Adrenal gland (tissue), 12 donors: Measurements from ENCODE around the gene TFPT. TPM values are rescaled to one million over a fixed set of nuclear protein-coding genes. Genes with fewer than 3 reads are reported as not detected.
A peak's percentile ranks its signal among the peaks of the same experiment; 100 is the strongest.

Experiments used
- DNase-seq, 7 donors: peaks; one replicate each; pipeline ENCODE4 v3.0.0-alpha.2; 2019 to 2020
- H3K27ac ChIP-seq, 5 donors: fragments of 200-600 bp; sonication (generic) in 4 of 5; 1 replicate in 3 of 5; 2 replicates in 2 of 5; pipeline versions ENCODE4 v1.5.1 to v1.8.0; 2016 to 2020; ENCODE audit warnings: mild to moderate bottlenecking in 1 of 5
- H3K27me3 ChIP-seq: fragments of 200-600 bp; 2 replicates; pipeline ENCODE4 v1.8.0; 2021
- H3K36me3 ChIP-seq, 2 donors: fragments of 200-600 bp; replicated peaks in 1 of 2; 1 replicate in 1 of 2; 2 replicates in 1 of 2; pipeline versions ENCODE4 v1.5.1 to v1.8.0; 2018 to 2022
- H3K4me1 ChIP-seq, 2 donors: fragments of 200-600 bp; replicated peaks in 1 of 2; 1 replicate in 1 of 2; 2 replicates in 1 of 2; pipeline versions ENCODE4 v1.5.1 to v1.8.0; 2018 to 2021
- H3K4me3 ChIP-seq, 4 donors: fragments of 200-600 bp; sonication (generic) in 3 of 4; one replicate each; pipeline ENCODE4 v1.5.1; 2016 to 2018
- H3K9me3 ChIP-seq, 3 donors: fragments of 200-600 bp; sonication (generic) in 1 of 3; replicated peaks in 1 of 3; 1 replicate in 2 of 3; 2 replicates in 1 of 3; pipeline versions ENCODE4 v1.5.1 to v1.8.0; 2016 to 2021
- POLR2A ChIP-seq, 2 donors: fragments of 450-650 bp; IDR thresholded peaks; one replicate each; pipeline ENCODE4 v1.6.1; 2017; ENCODE audit warnings: antibody characterized with exemption in 2 of 2, mild to moderate bottlenecking in 2 of 2, moderate library complexity in 1 of 2
- WGBS, 4 donors: extraction: QIAGEN DNeasy Blood & Tissue Kit in 2 of 4; methylation state at CpG; one replicate each; pipeline versions ENCODE4 v1.1.5 to v1.1.7; 2013 to 2017; 5-methylcytosine and 5-hydroxymethylcytosine counted together
- intact Hi-C, 2 donors: fragments of 100-400 bp; cut with DNase I; formaldehyde crosslinking; loops; one replicate each; pipeline versions ENCODE4 v1.14.1 to v1.15.0; 2022 to 2023
- polyA plus RNA-seq, 3 donors: library from polyadenylated mRNA; stranded (reverse); fragments of 200-250 nt in 2 of 3; fragments of 350-450 nt in 1 of 3; fragmentation: Illumina TruSeq in 1 of 3; extraction: RNeasy Lipid Tissue Mini Kit (QIAGEN cat#74804) in 1 of 3; gene quantifications; one replicate each; pipeline ENCODE4 v1.2.3, GENCODE V29; 2013 to 2014
- total RNA-seq, 9 donors: library from RNA; depleted of rRNA in 4 of 9; stranded (reverse); fragments of >200 nt in 4 of 9; fragments of 120-200 nt in 1 of 9; fragmentation: NEBNext Ultra II Directional in 1 of 9; extraction: Animal tissue kit (Norgen Biotek cat#: 25700) in 1 of 9; gene quantifications; one replicate each; pipeline versions ENCODE4 v1.1.0 to v1.2.4, GENCODE V29; 2013 to 2023
- TF ChIP-seq, protein P1 (sequence below), 6 experiments: fragments of 450-650 bp in 4 of 6; fragments of 200-600 bp in 2 of 6; sonication (generic) in 1 of 6; IDR thresholded peaks; 1 replicate in 5 of 6; 2 replicates in 1 of 6; pipeline versions ENCODE4 v1.5.1 to v1.8.0; 2016 to 2021; ENCODE audit warnings: antibody characterized with exemption in 6 of 6, mild to moderate bottlenecking in 2 of 6, moderate library complexity in 1 of 6
- donor health status: healthy with polysubstance abuse.
- donor health status: Bipolar disorder and iron deficiency.
- donor health status: DM: yes; HTN: yes; CAD: no.
- donor health status: DM: no; HTN: no; CAD: no.
- donor health status: DM: no; HTN: no; CAD: no.
- donor health status: DM: yes; HTN: yes; CAD: no.

TFPT gene
- total and polyA plus RNA-seq, 12 donors: 11.4 to 58.6 (median 24.6) TPM

DNA sequence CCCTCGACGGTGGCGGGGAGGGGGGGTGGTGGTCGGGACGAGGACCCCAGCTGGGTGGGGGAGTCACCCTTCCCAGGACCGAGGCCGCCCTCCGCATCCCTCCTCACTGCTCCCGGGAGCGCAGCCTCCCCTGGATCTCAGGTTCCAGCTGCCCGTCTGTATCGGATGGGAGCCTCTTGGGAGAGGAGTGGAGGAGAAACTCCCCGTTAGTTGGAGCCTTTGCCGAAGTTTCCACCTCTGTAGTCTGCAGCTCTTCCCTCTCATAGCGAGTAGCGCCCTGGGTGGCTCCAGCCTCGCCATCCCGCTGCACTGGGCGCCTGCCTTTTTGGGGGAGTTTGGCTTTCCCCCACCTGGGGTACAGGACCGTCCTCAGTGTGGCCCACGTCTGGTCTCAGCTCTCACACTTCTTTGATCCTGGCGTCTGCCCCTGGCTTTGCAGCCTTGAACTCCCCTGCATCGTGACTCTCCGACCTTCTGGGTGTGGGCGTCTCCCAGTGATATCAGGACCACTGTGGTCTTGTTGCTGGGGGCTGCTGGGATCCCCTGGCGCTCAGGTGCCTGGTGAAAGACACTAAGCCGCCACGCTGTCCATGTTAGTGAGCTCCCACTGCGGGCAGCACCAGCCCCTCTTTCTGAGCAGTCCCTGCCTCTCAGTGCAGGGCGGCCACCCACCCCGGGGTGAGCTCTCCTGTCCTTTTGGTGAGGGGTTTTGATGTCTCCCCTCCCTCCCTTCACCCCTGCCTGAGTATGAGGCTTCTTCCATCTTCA, 23.2 kb upstream of the TFPT start:
- intact Hi-C loops: no loop called here
- Histone ChIP-seq H3K27me3 (no peaks in the 10 kb centered on the region), H3K36me3 (peaks cover 0 to 13% of the 10 kb centered on the region in 2 donors), H3K9me3 (no peaks in the 10 kb centered on the region), H3K4me3 (peak overlapping the region in 3 of 4 donors; percentile 21 to 100 (median 84)), H3K4me1 (peaks cover 21 to 39% of the 10 kb centered on the region in 2 donors), H3K27ac (peak overlapping the region in 3 of 5 donors; percentile 93 to 99 (median 94))
- 17 to 20% (median 19%) methylated on average over 12 to 31 of the region's 31 CpGs for WGBS, 4 donors
- TF ChIP-seq, protein P1, sequence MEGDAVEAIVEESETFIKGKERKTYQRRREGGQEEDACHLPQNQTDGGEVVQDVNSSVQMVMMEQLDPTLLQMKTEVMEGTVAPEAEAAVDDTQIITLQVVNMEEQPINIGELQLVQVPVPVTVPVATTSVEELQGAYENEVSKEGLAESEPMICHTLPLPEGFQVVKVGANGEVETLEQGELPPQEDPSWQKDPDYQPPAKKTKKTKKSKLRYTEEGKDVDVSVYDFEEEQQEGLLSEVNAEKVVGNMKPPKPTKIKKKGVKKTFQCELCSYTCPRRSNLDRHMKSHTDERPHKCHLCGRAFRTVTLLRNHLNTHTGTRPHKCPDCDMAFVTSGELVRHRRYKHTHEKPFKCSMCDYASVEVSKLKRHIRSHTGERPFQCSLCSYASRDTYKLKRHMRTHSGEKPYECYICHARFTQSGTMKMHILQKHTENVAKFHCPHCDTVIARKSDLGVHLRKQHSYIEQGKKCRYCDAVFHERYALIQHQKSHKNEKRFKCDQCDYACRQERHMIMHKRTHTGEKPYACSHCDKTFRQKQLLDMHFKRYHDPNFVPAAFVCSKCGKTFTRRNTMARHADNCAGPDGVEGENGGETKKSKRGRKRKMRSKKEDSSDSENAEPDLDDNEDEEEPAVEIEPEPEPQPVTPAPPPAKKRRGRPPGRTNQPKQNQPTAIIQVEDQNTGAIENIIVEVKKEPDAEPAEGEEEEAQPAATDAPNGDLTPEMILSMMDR (IDR thresholded peaks at IDR 0.05): no peak
- no peak for TF ChIP-seq POLR2A (IDR thresholded peaks at IDR 0.05)
- peak in 2 of 7 donors; percentile 26 to 52 for DNase-seq

DNA sequence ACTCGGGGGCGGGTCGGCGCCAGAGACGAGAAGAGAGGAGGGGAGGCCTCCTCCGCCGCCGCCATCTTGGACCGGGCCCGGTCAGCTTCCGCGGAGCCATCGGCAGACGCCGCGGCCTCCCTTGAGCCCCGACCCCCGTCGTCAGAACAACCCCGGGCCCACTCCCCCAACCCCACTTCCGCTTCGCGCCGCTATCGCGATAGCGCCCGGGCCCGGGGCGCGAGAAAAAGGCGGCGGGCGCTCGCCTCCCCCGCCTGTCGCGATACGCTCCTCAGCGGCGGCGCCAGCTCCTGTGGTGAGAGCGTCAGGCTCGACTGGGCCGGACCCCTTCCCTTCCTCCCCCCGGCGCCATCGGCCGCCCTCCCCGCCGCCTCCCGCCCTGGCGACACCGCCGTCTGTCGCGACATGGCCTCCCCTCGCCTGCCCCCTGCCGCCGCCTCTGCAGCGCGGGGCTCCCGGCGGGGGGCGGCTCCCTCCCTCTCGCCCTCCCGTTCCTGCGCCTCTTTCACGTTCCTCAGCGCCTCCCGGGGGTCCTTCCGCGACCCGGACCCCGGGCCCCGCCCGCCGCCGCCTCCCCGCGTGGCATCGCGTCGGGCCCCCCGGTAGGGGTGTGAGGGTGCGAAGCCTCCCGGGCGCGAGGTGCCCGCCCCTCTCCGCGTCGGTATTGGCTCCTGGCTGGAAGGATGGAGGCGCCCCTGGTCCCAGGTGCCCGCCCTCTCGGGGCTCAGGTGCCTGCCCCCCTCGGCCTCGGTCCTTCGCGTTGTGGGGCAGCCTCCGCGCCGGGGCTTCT, 22.4 kb upstream of the TFPT start, which contains the start of gene CNOT3:
Gene CNOT3, plus strand, starts transcription at position 64 of the 790 bp plus-strand sequence. CDS start 5,217 bp downstream, outside the sequence.
- 0 to 2% (median 0%) methylated on average over 12 to 101 of the region's 103 CpGs for WGBS, 4 donors

DNA sequence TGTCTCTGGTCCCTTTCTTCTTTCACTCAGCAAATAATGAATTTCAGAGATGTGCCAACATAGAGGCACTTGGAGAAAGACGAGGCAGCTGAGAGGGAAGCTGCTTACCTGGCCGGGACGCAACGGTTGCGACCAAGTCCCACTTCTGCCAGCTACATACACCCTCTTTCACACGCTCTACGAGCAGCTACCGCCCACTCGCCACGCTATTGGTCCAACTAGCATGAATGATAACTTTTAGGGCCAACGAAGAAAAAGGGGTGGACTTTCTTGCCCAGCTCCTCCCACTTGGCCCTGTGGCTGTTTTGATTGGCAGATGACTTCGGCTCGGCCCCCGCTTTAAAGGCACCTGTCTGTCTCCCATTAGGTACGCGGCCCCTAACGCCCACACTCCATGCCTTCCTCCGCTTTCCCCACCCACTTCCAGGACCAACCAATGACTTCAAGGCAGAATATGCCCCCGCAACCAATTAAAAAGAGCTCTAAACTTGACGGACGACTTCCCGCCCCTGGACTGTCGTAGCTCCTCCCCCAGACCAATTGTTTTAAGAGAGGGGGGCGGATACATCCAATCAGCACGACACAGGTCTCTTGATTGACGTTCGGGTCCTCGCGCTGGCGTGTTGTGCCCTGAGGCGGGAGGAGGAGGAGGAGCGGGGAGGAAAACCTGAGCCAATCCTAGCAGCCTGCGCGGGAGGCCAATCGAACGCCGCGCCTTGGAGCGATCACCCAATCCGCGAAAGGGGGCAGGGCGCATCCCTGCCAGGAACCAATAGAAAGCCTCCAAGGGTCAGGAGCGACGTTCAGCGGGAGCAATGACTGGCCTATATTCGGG, 21.6 kb upstream of the TFPT start:
- Histone ChIP-seq H3K27ac (peak overlapping the region; percentile 28 to 99 (median 93)), H3K36me3 (no peaks in the 10 kb centered on the region), H3K4me3 (peak overlapping the region in 2 of 4 donors; percentile 84 to 100), H3K4me1 (peaks cover 21 to 39% of the 10 kb centered on the region in 2 donors), H3K9me3 (no peaks in the 10 kb centered on the region), H3K27me3 (no peaks in the 10 kb centered on the region)
- peak; percentile 99 to 100 (median 100) for DNase-seq
- TF ChIP-seq, protein P1 (IDR thresholded peaks at IDR 0.05): no peak
- TF ChIP-seq POLR2A (IDR thresholded peaks at IDR 0.05): peak in 1 of 2 donors; percentile 82
- WGBS, 4 donors: 0 to 1% (median 0%) methylated on average over 30 to 46 of the region's 46 CpGs
- intact Hi-C loops: no loop called here

More for the DNA sequence above, 22.4 kb upstream of the TFPT start, which contains the start of gene CNOT3:
- peak in 1 of 7 donors; percentile 54 for DNase-seq
- Histone ChIP-seq H3K27ac (peak within 1 kb of the TSS; percentile 28 to 99 (median 93)), H3K36me3 (peaks cover 0 to 5% of the 10 kb centered on the region in 2 donors), H3K4me3 (peak within 1 kb of the TSS; percentile 21 to 100 (median 84)), H3K4me1 (peaks cover 21 to 39% of the 10 kb centered on the region in 2 donors), H3K27me3 (no peaks in the 10 kb centered on the region), H3K9me3 (no peaks in the 10 kb centered on the region)
- intact Hi-C loops: no loop called here
- TF ChIP-seq, protein P1 (IDR thresholded peaks at IDR 0.05): peak in 1 of 6 experiments; percentile 2
- TF ChIP-seq POLR2A (IDR thresholded peaks at IDR 0.05): peak; percentile 55 to 87
